NCI-H526 (cell line): ENCODE data around the gene GAL3ST2.
"Not testable (repeated sequence)": the region's sequence is repeated elsewhere in the genome, so short reads cannot be mapped to it uniquely, and the experiment has no call there.

ENCODE experiments used
- DNase-seq, 2 experiments: peaks; one replicate each; lab custom pipeline; 2025; lab: John Stamatoyannopoulos, UW

Gene GAL3ST2

DNA sequence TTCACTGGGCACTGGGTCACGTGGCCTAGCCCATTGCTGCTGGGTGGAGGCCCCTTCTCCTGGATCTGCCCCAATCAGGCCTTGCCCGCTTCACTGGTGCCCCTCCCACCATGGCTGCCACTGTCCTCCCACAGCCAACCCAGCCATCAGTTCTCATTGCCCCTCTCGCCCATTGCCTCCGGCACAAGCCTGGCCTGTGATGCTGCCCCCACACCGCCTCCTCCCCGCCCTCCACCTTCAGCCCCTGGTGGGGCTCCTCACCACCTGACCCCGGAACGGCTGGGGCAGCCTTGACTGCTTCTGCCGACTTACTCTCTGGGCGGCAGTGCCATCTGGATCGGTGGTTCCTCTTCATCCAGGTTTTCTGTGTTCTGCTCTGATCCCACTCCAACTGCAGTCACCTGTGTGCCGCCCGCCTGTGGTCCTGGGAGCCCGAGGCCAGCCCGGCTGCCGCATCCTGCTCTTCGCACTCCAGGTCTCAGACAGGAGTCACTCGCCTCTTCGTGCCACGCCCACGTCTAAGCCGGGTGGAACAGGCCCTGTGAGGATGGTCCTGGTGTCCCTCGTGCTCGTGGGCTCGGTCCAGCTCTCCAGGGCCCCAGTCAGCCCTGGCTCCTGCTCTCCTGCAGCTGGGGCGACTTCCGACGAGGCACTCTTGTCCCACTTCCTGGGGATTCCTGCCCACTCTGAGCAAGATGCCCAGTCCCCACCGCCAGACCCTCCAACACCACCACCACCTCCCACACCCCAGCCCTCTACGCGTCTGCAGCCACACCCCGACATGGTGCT lies 28.0 kb upstream of the GAL3ST2 start:
- no peak for DNase-seq

- DNase-seq, result no peak
Observed at GRCh38 chr2:241750076-241750840, 26.4 kb upstream of the GAL3ST2 start.

DNA sequence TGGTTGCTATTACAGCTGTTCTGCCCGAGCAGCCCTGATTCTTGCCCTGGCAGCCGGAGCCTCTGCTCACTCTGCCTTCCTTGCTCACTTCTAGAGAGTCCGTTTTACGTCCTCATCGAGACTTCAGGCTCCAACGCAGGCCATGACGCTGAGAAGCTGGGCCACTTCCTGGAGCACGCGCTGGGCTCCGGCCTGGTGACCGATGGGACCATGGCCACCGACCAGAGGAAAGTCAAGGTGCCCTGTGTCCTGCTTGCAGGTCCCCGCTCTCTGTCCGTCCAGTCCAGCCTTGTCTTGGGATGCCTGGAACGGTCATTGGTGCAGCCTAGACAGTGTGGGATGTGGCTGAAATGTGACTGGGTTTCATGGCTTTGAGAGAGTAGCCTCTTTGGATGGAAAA lies 25.5 kb upstream of the GAL3ST2 start:
- no peak for DNase-seq

DNA sequence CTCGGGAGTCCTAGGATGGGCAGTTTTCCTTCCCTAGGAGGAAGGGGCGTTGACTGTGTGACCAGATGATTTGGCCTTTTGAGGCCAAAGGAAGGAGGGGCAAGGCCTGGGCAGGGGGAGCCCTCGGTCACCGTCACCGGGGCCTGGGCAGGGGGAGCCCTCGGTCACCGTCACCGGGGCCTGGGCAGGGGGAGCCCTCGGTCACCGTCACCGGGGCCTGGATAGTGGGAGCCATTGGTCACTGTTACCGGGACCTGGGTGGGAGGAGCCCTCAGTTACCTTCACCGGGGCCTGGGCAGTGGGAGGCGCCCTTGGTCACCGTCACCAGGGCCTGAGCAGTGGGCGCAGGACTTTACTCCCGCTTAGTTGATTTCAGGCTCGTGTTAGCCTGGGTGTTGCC lies 24.8 kb upstream of the GAL3ST2 start:
- no peak for DNase-seq

- DNase-seq, result no peak
Observed at GRCh38 chr2:241752253-241752652, 24.4 kb upstream of the GAL3ST2 start.

GRCh38 chr2:241752689-241753276 lies 23.8 kb upstream of the GAL3ST2 start:
- DNase-seq, result no peak

GRCh38 chr2:241753493-241753892 lies 23.1 kb upstream of the GAL3ST2 start:
- no peak for DNase-seq

GRCh38 chr2:241754042-241754441 lies 22.6 kb upstream of the GAL3ST2 start:
- DNase-seq, result no peak

DNA sequence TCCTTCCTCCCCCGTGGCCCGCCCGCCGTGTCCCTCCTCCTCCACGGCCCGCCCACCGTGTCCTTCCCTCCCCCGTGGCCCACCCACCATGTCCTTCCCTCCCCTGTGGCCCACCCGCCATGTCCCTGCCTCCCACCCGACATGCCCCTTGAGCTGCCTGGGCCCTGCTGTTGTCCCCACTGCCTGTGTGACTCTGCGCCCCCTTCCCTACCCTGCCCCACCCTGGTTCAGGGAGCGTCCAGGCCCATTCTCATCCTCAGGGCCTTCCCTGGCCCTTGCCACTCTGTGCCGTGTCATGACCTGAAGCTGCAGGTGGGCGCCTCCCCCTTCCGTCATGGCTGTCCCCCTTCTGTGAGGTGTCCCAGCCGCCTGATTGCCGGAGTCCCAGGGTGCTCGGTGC lies 21.5 kb upstream of the GAL3ST2 start:
- DNase-seq, result no peak

DNA sequence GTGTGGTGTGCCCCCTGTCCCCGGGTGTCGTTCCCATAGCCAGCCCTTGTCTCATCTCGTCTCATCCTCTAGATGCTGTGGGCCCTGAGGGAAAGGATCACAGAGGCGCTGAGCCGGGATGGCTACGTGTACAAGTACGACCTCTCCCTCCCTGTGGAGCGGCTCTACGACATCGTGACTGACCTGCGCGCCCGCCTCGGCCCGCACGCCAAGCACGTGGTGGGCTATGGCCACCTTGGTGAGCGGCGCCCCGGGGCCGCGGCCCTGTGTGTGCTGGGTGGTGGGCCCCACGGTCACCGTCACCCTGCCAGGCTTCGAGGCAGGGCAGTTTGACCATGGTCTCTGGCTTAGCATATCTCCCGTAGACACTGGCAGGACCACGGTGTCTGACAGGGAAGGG lies 20.8 kb upstream of the GAL3ST2 start:
- no peak for DNase-seq

GRCh38 chr2:241759067-241759807 lies 17.4 kb upstream of the GAL3ST2 start:
- no peak for DNase-seq

DNA sequence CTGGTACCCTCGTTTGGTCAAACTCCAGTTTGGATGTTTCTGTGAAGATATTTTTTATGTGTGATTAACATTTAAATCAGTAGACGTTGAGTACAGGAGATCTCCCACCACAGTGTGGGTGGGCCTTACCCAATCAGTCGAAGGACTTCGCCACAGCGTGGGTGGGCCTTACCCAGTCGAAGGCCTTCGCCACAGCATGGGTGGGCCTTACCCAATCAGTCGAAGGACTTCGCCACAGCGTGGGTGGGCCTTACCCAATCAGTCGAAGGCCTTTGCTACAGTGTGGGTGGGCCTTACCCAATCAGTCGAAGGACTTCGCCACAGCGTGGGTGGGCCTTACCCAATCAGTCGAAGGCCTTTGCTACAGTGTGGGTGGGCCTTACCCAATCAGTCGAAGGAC lies 16.7 kb upstream of the GAL3ST2 start:
- not testable (repeated sequence) for DNase-seq

DNA sequence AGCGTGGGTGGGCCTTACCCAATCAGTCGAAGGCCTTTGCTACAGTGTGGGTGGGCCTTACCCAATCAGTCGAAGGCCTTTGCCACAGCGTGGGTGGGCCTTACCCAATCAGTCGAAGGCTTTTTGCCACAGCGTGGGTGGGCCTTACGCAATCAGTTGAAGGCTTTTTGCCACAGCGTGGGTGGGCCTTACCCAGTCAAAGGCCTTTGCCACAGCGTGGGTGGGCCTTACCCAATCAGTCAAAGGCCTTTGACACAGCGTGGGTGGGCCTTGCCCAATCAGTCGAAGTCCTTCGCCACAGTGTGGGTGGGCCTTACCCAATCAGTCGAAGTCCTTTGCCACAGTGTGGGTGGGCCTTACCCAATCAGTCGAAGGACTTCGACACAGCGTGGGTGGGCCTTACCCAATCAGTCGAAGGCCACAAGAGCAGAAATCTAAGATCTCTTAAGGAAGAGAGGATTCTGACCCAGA lies 16.3 kb upstream of the GAL3ST2 start:
- no peak for DNase-seq

DNA sequence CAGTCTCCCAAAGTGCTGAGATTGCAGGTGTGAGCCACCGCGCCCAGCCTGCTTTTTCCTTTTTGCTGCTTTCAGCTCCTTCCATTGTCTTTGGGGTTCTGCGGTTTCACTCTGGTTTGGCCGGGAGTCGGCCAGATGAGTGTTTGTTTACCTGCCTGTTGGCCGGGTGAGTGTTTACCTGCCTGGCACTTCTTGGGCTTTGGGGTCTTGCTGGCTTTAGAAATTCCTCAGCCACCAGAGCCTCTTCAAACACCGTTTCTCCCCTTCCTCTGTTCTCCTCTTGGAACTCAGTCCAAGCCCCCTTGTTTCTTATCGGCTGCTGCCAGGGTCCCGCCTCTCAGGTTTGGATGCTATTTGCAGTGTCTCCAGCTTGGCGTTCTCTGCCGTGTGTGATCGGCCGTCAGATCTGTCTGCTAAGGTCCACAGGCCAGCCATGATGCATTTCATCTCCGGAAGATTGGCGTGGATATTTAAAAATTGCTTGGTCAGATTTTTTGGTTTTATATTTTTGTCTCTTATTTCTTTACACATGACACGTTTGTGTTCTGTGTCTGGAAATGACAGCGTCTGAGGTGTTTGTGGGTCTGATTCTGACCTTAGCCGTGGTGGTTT lies 14.2 kb upstream of the GAL3ST2 start:
- no peak for DNase-seq

DNA sequence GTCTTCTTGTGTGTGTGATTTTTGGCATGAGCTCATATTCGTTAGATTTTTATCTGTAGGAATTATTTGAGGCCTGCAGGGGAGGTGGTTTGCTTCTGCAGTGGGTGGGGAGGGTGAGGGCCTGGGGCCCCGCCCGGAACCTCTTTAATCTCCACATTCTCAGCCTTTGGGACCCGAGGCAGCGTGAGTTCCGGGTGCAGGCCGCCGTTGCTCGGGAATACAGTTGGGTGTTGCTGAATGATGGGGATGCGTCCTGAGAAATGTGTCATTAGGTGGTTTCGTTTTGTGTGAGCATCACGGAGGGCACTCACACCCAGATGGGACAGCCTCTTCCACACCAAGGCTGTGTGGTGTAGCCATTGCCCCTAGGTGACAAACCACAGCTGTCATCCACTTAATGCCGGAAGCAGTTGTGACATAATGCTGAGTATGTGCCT lies 13.7 kb upstream of the GAL3ST2 start:
- no peak for DNase-seq

GRCh38 chr2:241763551-241764274 lies 12.9 kb upstream of the GAL3ST2 start:
- DNase-seq, result no peak

DNA sequence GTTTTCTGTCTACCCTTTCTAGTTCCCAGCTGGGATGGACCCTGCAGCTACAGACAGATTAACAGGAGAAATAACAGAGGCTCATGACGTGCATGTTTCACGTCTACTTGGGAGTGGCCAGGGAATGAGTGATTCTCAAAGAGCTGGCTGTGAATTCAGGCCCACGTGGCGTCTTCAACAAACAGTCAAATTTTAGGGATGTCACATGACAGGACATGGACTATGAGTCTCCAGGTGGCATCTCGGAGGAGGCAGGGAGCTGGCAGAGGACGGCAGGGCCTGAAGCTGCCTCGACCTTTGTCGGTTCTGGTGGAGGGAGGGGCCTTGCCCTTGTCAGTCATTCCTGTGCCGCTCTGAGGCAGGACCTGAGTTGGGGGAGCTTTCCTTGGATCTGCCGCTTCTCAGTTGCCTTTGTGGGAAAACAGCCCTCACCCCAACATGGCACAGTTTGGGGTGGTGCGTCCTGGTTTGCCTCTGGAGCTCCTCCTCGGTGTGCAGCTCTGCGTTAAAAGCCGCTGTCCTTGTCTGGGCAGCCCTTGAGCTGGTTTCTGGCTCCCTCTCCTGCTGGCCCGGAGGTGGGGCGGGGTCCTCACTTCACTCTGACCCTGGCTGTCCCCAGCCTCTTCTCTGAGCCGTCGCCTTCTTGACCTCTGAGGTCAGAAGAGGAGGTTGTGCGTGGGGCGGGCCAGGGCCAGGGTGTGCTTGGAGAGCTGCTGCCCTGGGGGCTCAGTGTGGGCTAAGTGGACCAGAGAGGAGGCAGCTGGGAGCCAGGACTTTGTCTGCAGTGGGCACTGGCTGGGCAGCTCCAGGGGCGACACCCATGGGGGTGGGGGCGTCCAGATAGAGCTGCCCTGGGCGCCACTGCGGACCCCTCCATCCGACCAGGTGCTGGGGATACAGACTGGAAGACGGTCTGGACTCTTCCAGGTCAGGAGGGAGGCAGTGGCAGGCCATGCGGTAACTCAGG lies 12.1 kb upstream of the GAL3ST2 start:
- DNase-seq, result peak in 1 of 2 experiments; percentile 17

DNA sequence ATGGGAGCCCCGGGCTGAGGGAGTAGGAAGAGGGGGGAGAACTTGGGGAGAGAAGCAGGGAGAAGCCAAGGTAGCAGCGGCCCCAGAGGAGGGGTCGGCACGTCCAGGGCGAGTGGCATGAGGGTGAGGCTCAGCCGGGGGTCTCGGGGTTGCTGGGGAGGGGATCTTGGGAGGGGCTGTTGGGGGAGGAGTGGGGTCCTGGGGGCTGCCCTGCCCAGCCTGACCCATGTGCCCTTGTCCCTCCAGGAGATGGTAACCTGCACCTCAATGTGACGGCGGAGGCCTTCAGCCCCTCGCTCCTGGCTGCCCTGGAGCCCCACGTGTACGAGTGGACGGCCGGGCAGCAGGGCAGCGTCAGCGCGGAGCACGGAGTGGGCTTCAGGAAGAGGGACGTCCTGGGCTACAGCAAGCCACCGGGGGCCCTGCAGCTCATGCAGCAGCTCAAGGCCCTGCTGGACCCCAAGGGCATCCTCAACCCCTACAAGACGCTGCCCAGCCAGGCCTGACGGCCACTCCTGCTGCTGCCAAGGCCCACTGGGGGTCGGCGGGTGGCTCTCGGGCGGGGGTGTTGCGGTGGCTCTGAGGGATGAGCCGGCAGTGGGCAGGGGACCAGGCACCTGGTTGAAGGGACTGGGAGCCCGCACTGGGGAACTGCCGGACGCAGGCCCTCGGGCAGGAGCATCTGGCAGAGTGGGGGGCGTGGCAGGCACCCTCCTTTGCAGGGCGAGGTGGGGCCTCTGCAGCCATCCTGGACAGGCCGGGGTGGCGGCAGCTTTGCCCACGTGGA lies 9.0 kb upstream of the GAL3ST2 start:
- DNase-seq, result no peak

- DNase-seq, result no peak
Observed at GRCh38 chr2:241768251-241768711, 8.3 kb upstream of the GAL3ST2 start.
